Neural crest cell (in vitro differentiated cells): ENCODE data around the gene CAB39. TPM values are rescaled to one million over a fixed set of nuclear protein-coding genes. Genes with fewer than 3 reads are reported as not detected.

Experiments
- DNase-seq: peaks from one replicate; pipeline ENCODE4 v3.0.0; 2021; ENCODE audit warnings: low read depth, mixed read lengths, low spot score
- H3K27ac Mint-ChIP-seq: one replicate; pipeline ENCODE4 v1.8.0; 2021; ENCODE audit warnings: mild to moderate bottlenecking, mixed read lengths; ENCODE audit not compliant: unreplicated experiment
- H3K27me3 Mint-ChIP-seq: 2 replicates; pipeline ENCODE4 v1.8.0; 2021; ENCODE audit warnings: low read depth, mild to moderate bottlenecking, mixed read lengths
- H3K36me3 Mint-ChIP-seq: 2 replicates; pipeline ENCODE4 v1.8.0; 2021; ENCODE audit warnings: low read depth, mild to moderate bottlenecking, mixed read lengths
- H3K4me1 Mint-ChIP-seq: 2 replicates; pipeline ENCODE4 v1.8.0; 2021; ENCODE audit warnings: mixed read lengths
- H3K4me3 Mint-ChIP-seq: one replicate; pipeline ENCODE4 v1.8.0; 2021; ENCODE audit warnings: mild to moderate bottlenecking, mixed read lengths
- H3K9me3 Mint-ChIP-seq: 2 replicates; pipeline ENCODE4 v1.8.0; 2021; ENCODE audit warnings: mixed read lengths
- CTCF ChIP-seq: fragments of 200-600 bp; sonication (generic); conservative IDR thresholded peaks from 2 replicates; pipeline ENCODE4 v1.5.0; 2021; ENCODE audit warnings: antibody characterized with exemption, mild to moderate bottlenecking
- total RNA-seq: library from RNA; stranded (reverse); gene quantifications from 2 replicates; pipeline ENCODE4 v1.2.1, GENCODE V29; 2021

Gene CAB39
- total RNA-seq, 1 donor from 2014 or later: 40.6 TPM

- peaks cover 8% of the 10 kb centered on the region for H3K4me1 Mint-ChIP-seq
- H3K4me3 Mint-ChIP-seq: no peak overlapping the region
- H3K9me3 Mint-ChIP-seq: no peaks in the 10 kb centered on the region
- no peak overlapping the region for H3K27ac Mint-ChIP-seq
- no peak for TF ChIP-seq CTCF
- H3K36me3 Mint-ChIP-seq: peaks cover 17% of the 10 kb centered on the region
- DNase-seq: no peak
- no peaks in the 10 kb centered on the region for H3K27me3 Mint-ChIP-seq
Measured at GRCh38 chr2:230777721-230778120, 65.1 kb downstream of the CAB39 start.

- no peak overlapping the region for H3K27ac Mint-ChIP-seq
- H3K9me3 Mint-ChIP-seq: no peaks in the 10 kb centered on the region
- no peak overlapping the region for H3K4me3 Mint-ChIP-seq
- TF ChIP-seq CTCF: no peak
- no peak for DNase-seq
- peaks cover 16% of the 10 kb centered on the region for H3K36me3 Mint-ChIP-seq
- H3K27me3 Mint-ChIP-seq: no peaks in the 10 kb centered on the region
- peaks cover 8% of the 10 kb centered on the region for H3K4me1 Mint-ChIP-seq
Measured at GRCh38 chr2:230778350-230779063, 65.9 kb downstream of the CAB39 start.

GRCh38 chr2:230779126-230779525 lies 66.5 kb downstream of the CAB39 start:
- H3K9me3 Mint-ChIP-seq: peaks cover 4% of the 10 kb centered on the region
- H3K27ac Mint-ChIP-seq: no peak overlapping the region
- no peak for TF ChIP-seq CTCF

GRCh38 chr2:230779607-230780006 lies 67.0 kb downstream of the CAB39 start:
- no peak for DNase-seq
- Mint-ChIP-seq H3K9me3 (peaks cover 9% of the 10 kb centered on the region), H3K4me1 (peaks cover 17% of the 10 kb centered on the region), H3K36me3 (peaks cover 24% of the 10 kb centered on the region), H3K27ac (no peak overlapping the region), H3K4me3 (no peak overlapping the region), H3K27me3 (no peaks in the 10 kb centered on the region)
- TF ChIP-seq CTCF: no peak

More at GRCh38 chr2:230779126-230779525, 66.5 kb downstream of the CAB39 start:
- Mint-ChIP-seq H3K36me3 (peaks cover 19% of the 10 kb centered on the region), H3K27me3 (no peaks in the 10 kb centered on the region), H3K4me3 (no peak overlapping the region), H3K4me1 (peaks cover 12% of the 10 kb centered on the region)
- DNase-seq: no peak

- no peak for DNase-seq
- peaks cover 30% of the 10 kb centered on the region for H3K36me3 Mint-ChIP-seq
- H3K27ac Mint-ChIP-seq: no peak overlapping the region
- no peak overlapping the region for H3K4me3 Mint-ChIP-seq
- no peaks in the 10 kb centered on the region for H3K27me3 Mint-ChIP-seq
- H3K4me1 Mint-ChIP-seq: peaks cover 23% of the 10 kb centered on the region
- peaks cover 14% of the 10 kb centered on the region for H3K9me3 Mint-ChIP-seq
- no peak for TF ChIP-seq CTCF
Measured at GRCh38 chr2:230781130-230781797, 68.6 kb downstream of the CAB39 start.
